IMR-90 (cell line): ENCODE results near the gene C8A. TPM values are rescaled to one million over a fixed set of nuclear protein-coding genes. Genes with fewer than 3 reads are reported as not detected.

ENCODE experiments used
- ATAC-seq: fragments of 200-7000 bp; cut with Tn5 transposase; 2 replicates; pipeline ENCODE4 v1.9.1; 2020; ENCODE audit warnings: low read depth, mild to moderate bottlenecking, moderate library complexity
- BruUV-seq: library from RNA; stranded (reverse); fragments of 400-500 nt; replicated peaks from 2 replicates; lab custom pipeline; 2021; lab: Mats Ljungman, UMichigan
- CTCF ChIA-PET: fragments of 300-600 bp; formaldehyde crosslinking; extraction: SDS; loops from one replicate; lab custom pipeline; 2021; ENCODE audit warnings: antibody characterized with exemption; lab: Yijun Ruan, JAX
- POLR2A ChIA-PET: fragments of 300-600 bp; sonication (Branson Sonifier 250); formaldehyde crosslinking; loops from one replicate; lab custom pipeline; 2022; ENCODE audit warnings: antibody characterized with exemption; ENCODE audit not compliant: unreplicated experiment; lab: Charles Lee
- DNase-seq: peaks from one replicate; pipeline ENCODE4 v3.0.0; 2013
- H2AFZ ChIP-seq: replicated peaks from 2 replicates; pipeline ENCODE3; 2013; ENCODE audit warnings: low read length, mild to moderate bottlenecking; ENCODE audit not compliant: poor library complexity
- H2AK5ac ChIP-seq: 2 replicates; pipeline ENCODE4 v1.6.1; 2013; ENCODE audit warnings: low read depth, low read length, inconsistent platforms
- H2AK9ac ChIP-seq: replicated peaks from 2 replicates; pipeline ENCODE3; 2013; ENCODE audit warnings: mild to moderate bottlenecking, low read depth, low read length, moderate library complexity; ENCODE audit not compliant: poor library complexity
- H2BK120ac ChIP-seq: 2 replicates; pipeline ENCODE4 v1.6.1; 2013; ENCODE audit warnings: low read depth, low read length, inconsistent platforms
- H2BK15ac ChIP-seq: 3 replicates; pipeline ENCODE4 v1.6.1; 2013; ENCODE audit warnings: low read depth, low read length, inconsistent platforms
- H2BK20ac ChIP-seq: 2 replicates; pipeline ENCODE4 v1.6.1; 2013; ENCODE audit warnings: low read depth, mild to moderate bottlenecking, inconsistent platforms, low read length, moderate library complexity
- H2BK5ac ChIP-seq: 2 replicates; pipeline ENCODE4 v1.6.1; 2013; ENCODE audit warnings: mild to moderate bottlenecking, low read depth, low read length, inconsistent platforms; ENCODE audit not compliant: poor library complexity, severe bottlenecking
- H3K14ac ChIP-seq: replicated peaks from 2 replicates; pipeline ENCODE4 v1.6.1; 2013; ENCODE audit warnings: low read depth, low read length, inconsistent platforms
- H3K18ac ChIP-seq: 2 replicates; pipeline ENCODE4 v1.6.1; 2013; ENCODE audit warnings: low read depth, low read length, control low read depth
- H3K23ac ChIP-seq: 2 replicates; pipeline ENCODE4 v1.6.1; 2013; ENCODE audit warnings: low read depth, low read length, inconsistent platforms
- H3K27ac ChIP-seq: 2 replicates; pipeline ENCODE4 v1.5.1; 2013; ENCODE audit warnings: mild to moderate bottlenecking, control low read depth, low read length; ENCODE audit not compliant: insufficient read depth
- H3K27me3 ChIP-seq: 2 replicates; pipeline ENCODE4 v1.6.1; 2013; ENCODE audit warnings: low read length; ENCODE audit not compliant: control insufficient read depth, insufficient read depth
- H3K36me3 ChIP-seq: 2 replicates; pipeline ENCODE4 v1.6.1; 2013; ENCODE audit warnings: low read length, mixed read lengths; ENCODE audit not compliant: control insufficient read depth, insufficient read depth
- H3K4ac ChIP-seq: 2 replicates; pipeline ENCODE4 v1.6.1; 2013; ENCODE audit warnings: low read depth, low read length, inconsistent platforms
- H3K4me1 ChIP-seq: 2 replicates; pipeline ENCODE4 v1.6.1; 2013; ENCODE audit warnings: low read length, mixed read lengths; ENCODE audit not compliant: control insufficient read depth, insufficient read depth
- H3K4me2 ChIP-seq: 2 replicates; pipeline ENCODE4 v1.6.1; 2013; ENCODE audit warnings: low read depth, mild to moderate bottlenecking, control low read depth, low read length, moderate library complexity
- H3K4me3 ChIP-seq: 2 replicates; pipeline ENCODE4 v1.5.1; 2013; ENCODE audit warnings: low read depth, mild to moderate bottlenecking, control low read depth, low read length, moderate library complexity; ENCODE audit not compliant: insufficient read depth
- H3K56ac ChIP-seq: 2 replicates; pipeline ENCODE4 v1.6.1; 2013; ENCODE audit warnings: low read length, inconsistent platforms; ENCODE audit not compliant: insufficient read depth; ENCODE audit errors: extremely low read depth
- H3K79me1 ChIP-seq, 2 experiments: 2 replicates each; pipeline ENCODE4 v1.6.1; 2013; ENCODE audit warnings: low read length in 2 of 2, inconsistent platforms in 1 of 2, low read depth in 1 of 2
- H3K9ac ChIP-seq: 2 replicates; pipeline ENCODE4 v1.6.1; 2013; ENCODE audit warnings: low read depth, low read length, control low read depth
- H3K9me1 ChIP-seq: 2 replicates; pipeline ENCODE4 v1.6.1; 2013; ENCODE audit warnings: low read length, inconsistent platforms; ENCODE audit not compliant: insufficient read depth
- H3K9me3 ChIP-seq: 2 replicates; pipeline ENCODE4 v1.6.1; 2013; ENCODE audit warnings: low read length; ENCODE audit not compliant: control insufficient read depth, insufficient read depth
- H4K20me1 ChIP-seq: 2 replicates; pipeline ENCODE4 v1.6.1; 2013; ENCODE audit warnings: low read length, inconsistent platforms; ENCODE audit not compliant: insufficient read depth
- H4K5ac ChIP-seq: 2 replicates; pipeline ENCODE4 v1.6.1; 2013; ENCODE audit warnings: mild to moderate bottlenecking, low read depth, low read length, control low read depth
- H4K8ac ChIP-seq, 2 experiments: 2 replicates each; pipeline ENCODE4 v1.6.1; 2013; ENCODE audit warnings: low read depth in 2 of 2, low read length in 2 of 2, control low read depth in 1 of 2, inconsistent platforms in 1 of 2
- H4K91ac ChIP-seq: 2 replicates; pipeline ENCODE4 v1.6.1; 2013; ENCODE audit warnings: low read depth, low read length, inconsistent platforms; ENCODE audit not compliant: insufficient read depth
- SMC3 ChIP-seq: fragments of 150-350 bp; IDR thresholded peaks from 2 replicates; pipeline ENCODE4 v1.6.1; 2016; ENCODE audit warnings: low read depth, mild to moderate bottlenecking, antibody characterized with exemption, low read length, moderate library complexity
- USF2 ChIP-seq: fragments of 150-350 bp; IDR thresholded peaks from 2 replicates; pipeline ENCODE4 v1.6.1; 2017; ENCODE audit warnings: mild to moderate bottlenecking, antibody characterized with exemption, low read length, low read depth
- WGBS, 2 experiments: methylation state at CpG; one replicate each; pipeline versions ENCODE4 v1.1.5 to v1.1.7; 2013; ENCODE audit warnings: missing lambda C conversion rate in 2 of 2; ENCODE audit not compliant: insufficient read length in 1 of 2; ENCODE audit errors: extremely low coverage in 2 of 2; 5-methylcytosine and 5-hydroxymethylcytosine counted together
- dilution Hi-C: fragments of 300-500 bp; cut with HindIII; formaldehyde crosslinking; loops from one replicate; pipeline ENCODE4 v1.14.3; 2018; ENCODE audit warnings: low sequenced_read_pairs; ENCODE audit not compliant: unreplicated experiment
- in situ Hi-C: fragments of 300-500 bp; cut with MboI; formaldehyde crosslinking; loops from 3 replicates; pipeline ENCODE4 v1.14.3; 2019; ENCODE audit warnings: low sequenced_read_pairs, inconsistent platforms, mixed read lengths
- intact Hi-C: fragments of 100-400 bp; cut with micrococcal nuclease; formaldehyde crosslinking; loops from 2 replicates; pipeline ENCODE4 v1.10.0; 2022
- polyA plus RNA-seq, 3 experiments: library from polyadenylated mRNA; depleted of rRNA; stranded (reverse); fragments of >200 nt; gene quantifications; 2 replicates each; pipeline ENCODE4 v1.2.3, GENCODE V29; 2012; ENCODE audit warnings: low replicate concordance in 1 of 3
- total RNA-seq: library from RNA; depleted of rRNA; stranded (reverse); fragments of >200 nt; gene quantifications from 2 replicates; pipeline ENCODE4 v1.2.3, GENCODE V29; 2012

The C8A gene
- total and polyA plus RNA-seq, 2 of the 4 experiments (the other 2 are of a cell fraction) = not detected

GRCh38 chr1:56920591-56921001 lies 66.0 kb downstream of the C8A start:
- BruUV-seq = no TSS peak
- in situ Hi-C loops = no loop called here
- H3K27ac ChIP-seq = no peak overlapping the region
- intact Hi-C loops = no loop called here
- no peak overlapping the region for H2AK5ac ChIP-seq
- no peak overlapping the region for H3K4me3 ChIP-seq
- H4K5ac ChIP-seq = no peak overlapping the region
- H2AFZ ChIP-seq = no peak overlapping the region
- H4K8ac ChIP-seq = no peak overlapping the region
- peaks cover 5% of the 10 kb centered on the region for H3K4me1 ChIP-seq
- no peak overlapping the region for H2BK120ac ChIP-seq
- H3K14ac ChIP-seq = no peak overlapping the region
- POLR2A ChIA-PET = no interaction called here
- no peaks in the 10 kb centered on the region for H3K36me3 ChIP-seq
- no peak for DNase-seq
- no peaks in the 10 kb centered on the region for H3K9me3 ChIP-seq
- H3K27me3 ChIP-seq = no peaks in the 10 kb centered on the region; the same call in 1 of the 2 replicates
- H3K4me2 ChIP-seq = no peak overlapping the region
- H3K9me1 ChIP-seq = no peaks in the 10 kb centered on the region
- dilution Hi-C loops = no loop called here
- H3K18ac ChIP-seq = no peak overlapping the region
- H4K91ac ChIP-seq = no peak overlapping the region
- no peak overlapping the region for H2BK20ac ChIP-seq
- no peaks in the 10 kb centered on the region for H4K20me1 ChIP-seq
- H3K56ac ChIP-seq = no peak overlapping the region
- no peak overlapping the region for H3K9ac ChIP-seq
- CTCF ChIA-PET = no interaction called here
- no peak overlapping the region for H2BK5ac ChIP-seq
- no peak overlapping the region for H2AK9ac ChIP-seq
- H3K23ac ChIP-seq = no peak overlapping the region
- no peaks in the 10 kb centered on the region for H3K79me1 ChIP-seq
- no peak overlapping the region for H2BK15ac ChIP-seq
- ATAC-seq = no peak
- TF ChIP-seq USF2 = no peak
- TF ChIP-seq SMC3 = no peak
- no peak overlapping the region for H3K4ac ChIP-seq
- no CpG with 5 or more reads among the region's 2 CpGs for WGBS, 2 experiments
